HEK293T (cell line): Measurements from ENCODE around the gene ZIC5.

ENCODE experiments used
- ARNT ChIP-seq: fragments of 450-650 bp; IDR thresholded peaks from 2 replicates; pipeline ENCODE4 v1.6.1; 2017; ENCODE audit warnings: mild to moderate bottlenecking
- BHLHE40 ChIP-seq: fragments of 450-650 bp; IDR thresholded peaks from 2 replicates; pipeline ENCODE4 v1.6.1; 2016; ENCODE audit warnings: mild to moderate bottlenecking, moderate library complexity, borderline replicate concordance
- CTBP1 ChIP-seq: fragments of 450-650 bp; IDR thresholded peaks from 2 replicates; pipeline ENCODE4 v1.6.1; 2016; ENCODE audit warnings: borderline replicate concordance
- ELF4 ChIP-seq: fragments of 450-650 bp; IDR thresholded peaks from 2 replicates; pipeline ENCODE4 v1.6.1; 2017; ENCODE audit warnings: antibody characterized with exemption
- FOXA1 ChIP-seq: fragments of 450-650 bp; IDR thresholded peaks from 2 replicates; pipeline ENCODE4 v1.6.1; 2016; ENCODE audit warnings: mild to moderate bottlenecking
- FOXK2 ChIP-seq: fragments of 450-650 bp; IDR thresholded peaks from 2 replicates; pipeline ENCODE4 v1.6.1; 2016; ENCODE audit warnings: mild to moderate bottlenecking
- FOXM1 ChIP-seq: fragments of 450-650 bp; IDR thresholded peaks from 2 replicates; pipeline ENCODE4 v1.6.1; 2017; ENCODE audit warnings: mild to moderate bottlenecking, borderline replicate concordance
- HDGF ChIP-seq: fragments of 450-650 bp; IDR thresholded peaks from 2 replicates; pipeline ENCODE4 v1.6.1; 2017; ENCODE audit warnings: antibody characterized with exemption, borderline replicate concordance
- NFRKB ChIP-seq: fragments of 450-650 bp; IDR thresholded peaks from 2 replicates; pipeline ENCODE4 v1.6.1; 2016; ENCODE audit warnings: mild to moderate bottlenecking, moderate library complexity
- SP1 ChIP-seq: fragments of 450-650 bp; IDR thresholded peaks from 2 replicates; pipeline ENCODE4 v1.6.1; 2017
- SUZ12 ChIP-seq: fragments of 450-650 bp; IDR thresholded peaks from 2 replicates; pipeline ENCODE4 v1.6.1; 2016; ENCODE audit warnings: mild to moderate bottlenecking
- TARDBP ChIP-seq: fragments of 450-650 bp; IDR thresholded peaks from 2 replicates; pipeline ENCODE4 v1.6.1; 2016
- ZNF384 ChIP-seq: fragments of 450-650 bp; IDR thresholded peaks from 2 replicates; pipeline ENCODE4 v1.6.1; 2016
- TF ChIP-seq, protein P1 (sequence below): fragments of 450-650 bp; IDR thresholded peaks from 2 replicates; pipeline ENCODE4 v1.6.1; 2016

DNA sequence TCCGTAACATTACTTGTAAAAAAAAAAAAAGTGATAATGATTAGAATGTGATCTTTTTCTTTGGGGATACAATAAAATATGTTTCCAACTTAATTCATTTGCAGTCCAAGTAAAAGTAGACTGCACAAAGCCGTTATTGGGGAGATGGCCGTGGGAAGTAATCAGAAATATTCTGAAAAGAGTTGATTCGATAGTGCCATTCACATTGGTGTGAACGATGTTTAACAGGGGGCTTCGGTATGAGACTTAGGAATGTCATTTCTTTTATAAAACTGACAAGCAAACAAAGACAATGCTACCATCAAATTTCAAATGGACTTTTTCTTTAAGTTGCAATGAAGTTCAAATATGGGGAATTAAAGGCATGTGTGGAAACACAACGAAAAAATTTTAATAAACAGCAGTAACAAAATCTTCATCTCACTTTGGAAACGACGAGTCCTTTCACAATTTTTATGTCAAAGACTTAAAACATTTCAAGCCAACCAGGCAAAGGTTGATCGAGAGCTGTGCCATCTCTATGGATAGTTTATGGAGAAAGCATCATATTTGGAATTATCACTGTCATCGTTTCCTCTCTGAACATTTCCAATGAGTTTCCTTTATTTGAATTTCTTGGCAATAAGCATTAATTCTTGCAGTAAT, 1.7 kb upstream of the ZIC5 start:
- no peak for TF ChIP-seq TARDBP
- TF ChIP-seq ARNT: no peak
- TF ChIP-seq SP1: no peak
- TF ChIP-seq ELF4: no peak
- no peak for TF ChIP-seq HDGF
- TF ChIP-seq FOXK2: no peak
- no peak for TF ChIP-seq NFRKB
- no peak for TF ChIP-seq BHLHE40
- TF ChIP-seq FOXA1: no peak
- no peak for TF ChIP-seq ZNF384
- no peak for TF ChIP-seq SUZ12
- no peak for TF ChIP-seq CTBP1
- TF ChIP-seq, protein P1, sequence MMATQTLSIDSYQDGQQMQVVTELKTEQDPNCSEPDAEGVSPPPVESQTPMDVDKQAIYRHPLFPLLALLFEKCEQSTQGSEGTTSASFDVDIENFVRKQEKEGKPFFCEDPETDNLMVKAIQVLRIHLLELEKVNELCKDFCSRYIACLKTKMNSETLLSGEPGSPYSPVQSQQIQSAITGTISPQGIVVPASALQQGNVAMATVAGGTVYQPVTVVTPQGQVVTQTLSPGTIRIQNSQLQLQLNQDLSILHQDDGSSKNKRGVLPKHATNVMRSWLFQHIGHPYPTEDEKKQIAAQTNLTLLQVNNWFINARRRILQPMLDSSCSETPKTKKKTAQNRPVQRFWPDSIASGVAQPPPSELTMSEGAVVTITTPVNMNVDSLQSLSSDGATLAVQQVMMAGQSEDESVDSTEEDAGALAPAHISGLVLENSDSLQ: no peak
- TF ChIP-seq FOXM1: no peak
